ENCODE data around the gene PARD3B. TPM values are rescaled to one million over a fixed set of nuclear protein-coding genes. Genes with fewer than 3 reads are reported as not detected.

The PARD3B gene
- total and polyA plus RNA-seq, 2 experiments from 2014 or later: 3.5 to 4.4 TPM

- peaks cover 2% of the 10 kb centered on the region for H3K27me3 Mint-ChIP-seq (ENCODE audit: insufficient read depth, low read depth, poor library complexity)
- H3K9me3 Mint-ChIP-seq: peaks cover 9% of the 10 kb centered on the region; the same call in 2 of the 3 replicates
- no peaks in the 10 kb centered on the region for H4K20me1 ChIP-seq (replicated peaks; ENCODE audit: insufficient read depth)
- no peak overlapping the region; the same call in 1 of the 2 replicates for H3K27ac Mint-ChIP-seq
- H3K4me2 ChIP-seq: no peak overlapping the region
- DNase-seq (ENCODE audit: low spot score): no peak
- H3K4me3 ChIP-seq: no peak overlapping the region
- no peak overlapping the region for H3K4me3 Mint-ChIP-seq
- H3K79me2 ChIP-seq (replicated peaks; ENCODE audit: insufficient read depth): no peaks in the 10 kb centered on the region
- no peaks in the 10 kb centered on the region for H3K4me1 Mint-ChIP-seq
- TF ChIP-seq CTCF (conservative IDR thresholded peaks at IDR 0.05; ENCODE audit: low read depth in 2 of 2) (no peak), ZNF114 (CRISPR knock-in tag; IDR thresholded peaks at IDR 0.05) (no peak), NANOG (IDR thresholded peaks at IDR 0.05; ENCODE audit: borderline replicate concordance) (no peak), REST (IDR thresholded peaks at IDR 0.05; ENCODE audit: unreplicated experiment) (no peak), JUNB (IDR thresholded peaks at IDR 0.05; ENCODE audit: unreplicated experiment) (no peak), ZNF462 (CRISPR knock-in tag; IDR thresholded peaks at IDR 0.05) (no peak), STAT1 (IDR thresholded peaks at IDR 0.05; ENCODE audit: unreplicated experiment) (no peak), EZH2 (IDR thresholded peaks at IDR 0.05; ENCODE audit: low read depth, unreplicated experiment) (no peak), POLR2AphosphoS5 (IDR thresholded peaks at IDR 0.05; ENCODE audit: low read depth) (no peak), ZNF331 (CRISPR knock-in tag; IDR thresholded peaks at IDR 0.05; ENCODE audit: low read depth) (no peak), CREB1 (CRISPR knock-in tag; IDR thresholded peaks at IDR 0.05; ENCODE audit: low read depth) (no peak)
- H3F3A ChIP-seq (replicated peaks; ENCODE audit: low read depth): no peaks in the 10 kb centered on the region
- ATAC-seq: no peak
- H3K36me3 ChIP-seq (ENCODE audit: insufficient read depth): no peaks in the 10 kb centered on the region
- no peak overlapping the region for H2AFZ ChIP-seq
- no peak overlapping the region for H3K27ac ChIP-seq (ENCODE audit: low read depth)
- no peaks in the 10 kb centered on the region for H3K4me1 ChIP-seq (ENCODE audit: insufficient read depth)
- H3K36me3 Mint-ChIP-seq (ENCODE audit: low read depth): peaks cover 2% of the 10 kb centered on the region; the same call in 1 of the 3 replicates
- H3K27me3 ChIP-seq (ENCODE audit: insufficient read depth): no peaks in the 10 kb centered on the region
- no peaks in the 10 kb centered on the region for H3K9me2 ChIP-seq (ENCODE audit: insufficient read depth)
Measured at GRCh38 chr2:204900487-204900886, 355.2 kb downstream of the PARD3B start.
